A549 (cell line): ENCODE results near the gene S100B.

ENCODE experiments used
- ESRRA ChIP-seq: fragments of 150-350 bp; IDR thresholded peaks from 2 replicates; pipeline ENCODE4 v1.6.1; 2014; ENCODE audit warnings: mild to moderate bottlenecking, low read length, borderline replicate concordance
- POLR2A ChIP-seq: IDR thresholded peaks from 2 replicates; pipeline ENCODE4 v1.6.1; 2012; ENCODE audit warnings: mild to moderate bottlenecking, low read length

DNA sequence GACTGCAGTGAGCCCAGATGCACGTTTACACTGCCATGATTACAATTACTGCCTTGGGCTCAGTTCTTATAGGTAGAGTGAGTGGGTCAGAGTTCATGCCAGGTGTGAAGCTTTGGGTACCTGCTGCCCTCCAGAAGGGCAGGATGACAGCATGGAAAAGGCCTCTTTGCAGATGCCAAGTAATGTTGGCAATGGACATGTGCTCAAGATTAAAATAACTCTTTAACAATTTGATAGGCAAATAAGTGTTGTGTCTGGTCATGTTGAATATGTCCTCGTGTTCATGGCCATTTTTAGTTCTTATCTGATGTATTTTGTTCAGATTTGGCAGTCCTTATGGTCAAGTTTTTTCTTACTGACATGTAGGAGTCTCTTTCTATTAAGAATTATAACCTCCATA is 34.8 kb downstream of the S100B start:
- TF ChIP-seq ESRRA (no peak), POLR2A (no peak)
